HG02678 (cell line): ENCODE data around the gene SLC35F2.
"Not testable (repeated sequence)": the region's sequence is repeated elsewhere in the genome, so short reads cannot be mapped to it uniquely, and the experiment has no call there.

Experiments used
- ATAC-seq: cut with Tn5 transposase; IDR thresholded peaks from one replicate; pipeline ENCODE4 v1.9.1; 2021; ENCODE audit warnings: mild to moderate bottlenecking, moderate library complexity; ENCODE audit not compliant: unreplicated experiment

Gene SLC35F2

GRCh38 chr11:107858217-107859070, at the start of gene SLC35F2:
Gene SLC35F2, minus strand, starts transcription at chr11:107858787. Its CDS starts 20 bp downstream, at chr11:107858767.
- ATAC-seq, result peak; percentile 89

- no peak for ATAC-seq
Observed at GRCh38 chr11:107908211-107908610, 49.6 kb upstream of the SLC35F2 start.

DNA sequence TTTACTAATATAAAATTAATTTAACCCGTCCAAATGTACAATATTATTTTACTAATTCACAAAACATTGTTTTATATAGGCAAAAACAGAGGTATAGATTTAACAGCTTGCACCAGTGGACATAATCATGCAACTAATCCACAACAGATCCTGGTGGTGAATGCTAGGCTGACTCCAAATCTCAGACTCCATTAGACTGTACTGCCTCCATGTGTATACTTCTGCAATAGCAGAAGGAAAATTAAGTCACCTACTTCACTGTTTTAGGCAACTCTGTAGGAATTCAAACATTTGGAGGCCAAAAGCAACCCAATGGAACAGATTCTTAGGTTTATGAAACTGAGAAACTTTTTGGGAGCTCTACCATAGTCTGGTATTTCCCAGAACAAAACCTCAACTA, 39.7 kb upstream of the SLC35F2 start:
- ATAC-seq, result peak; percentile 78

- ATAC-seq, result no peak
Observed at GRCh38 chr11:107882095-107882820, 23.7 kb upstream of the SLC35F2 start.

GRCh38 chr11:107881471-107881870, 22.9 kb upstream of the SLC35F2 start:
- not testable (repeated sequence) for ATAC-seq

DNA sequence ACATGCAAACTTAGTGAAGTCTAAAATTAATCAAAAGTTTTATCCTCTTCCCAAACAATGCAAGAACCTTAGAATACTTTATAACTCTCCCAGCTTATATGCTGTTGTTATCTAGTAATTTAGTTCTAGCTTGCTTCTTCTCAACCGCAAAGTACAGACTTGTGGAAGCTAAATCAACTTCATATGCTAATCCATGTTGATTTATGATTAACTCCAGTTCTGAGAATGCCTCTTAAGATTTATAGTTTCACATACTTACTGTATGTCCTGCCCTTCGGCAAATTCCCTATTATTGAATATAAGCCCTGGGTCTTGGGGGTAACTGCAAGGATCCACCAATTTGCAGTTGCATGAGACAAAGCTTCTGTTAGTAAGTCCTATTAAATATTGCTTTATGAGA, 17.6 kb upstream of the SLC35F2 start:
- no peak for ATAC-seq

DNA sequence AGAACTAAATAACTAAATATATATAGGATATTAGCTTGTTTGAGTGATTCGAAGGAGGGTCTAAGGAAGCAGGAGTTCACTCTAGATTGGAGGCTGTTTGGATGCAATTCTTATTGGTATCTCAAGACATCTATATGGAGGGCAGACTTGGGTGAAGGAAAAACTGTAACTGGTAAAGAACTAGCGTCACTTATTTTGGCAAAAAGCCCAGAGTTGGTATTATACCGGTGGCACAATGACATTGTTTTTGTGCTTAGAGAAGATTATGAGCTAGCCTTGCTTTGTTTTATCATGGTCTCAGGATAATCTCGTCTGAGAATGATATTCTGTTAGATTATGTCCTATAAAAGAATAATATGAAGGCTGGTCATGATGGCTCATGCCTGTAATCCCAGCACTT, 6.0 kb upstream of the SLC35F2 start:
- peak; percentile 4 for ATAC-seq

GRCh38 chr11:107860688-107861087, 2.1 kb upstream of the SLC35F2 start:
- no peak for ATAC-seq

GRCh38 chr11:107860240-107860620, 1.6 kb upstream of the SLC35F2 start:
- not testable (repeated sequence) for ATAC-seq

DNA sequence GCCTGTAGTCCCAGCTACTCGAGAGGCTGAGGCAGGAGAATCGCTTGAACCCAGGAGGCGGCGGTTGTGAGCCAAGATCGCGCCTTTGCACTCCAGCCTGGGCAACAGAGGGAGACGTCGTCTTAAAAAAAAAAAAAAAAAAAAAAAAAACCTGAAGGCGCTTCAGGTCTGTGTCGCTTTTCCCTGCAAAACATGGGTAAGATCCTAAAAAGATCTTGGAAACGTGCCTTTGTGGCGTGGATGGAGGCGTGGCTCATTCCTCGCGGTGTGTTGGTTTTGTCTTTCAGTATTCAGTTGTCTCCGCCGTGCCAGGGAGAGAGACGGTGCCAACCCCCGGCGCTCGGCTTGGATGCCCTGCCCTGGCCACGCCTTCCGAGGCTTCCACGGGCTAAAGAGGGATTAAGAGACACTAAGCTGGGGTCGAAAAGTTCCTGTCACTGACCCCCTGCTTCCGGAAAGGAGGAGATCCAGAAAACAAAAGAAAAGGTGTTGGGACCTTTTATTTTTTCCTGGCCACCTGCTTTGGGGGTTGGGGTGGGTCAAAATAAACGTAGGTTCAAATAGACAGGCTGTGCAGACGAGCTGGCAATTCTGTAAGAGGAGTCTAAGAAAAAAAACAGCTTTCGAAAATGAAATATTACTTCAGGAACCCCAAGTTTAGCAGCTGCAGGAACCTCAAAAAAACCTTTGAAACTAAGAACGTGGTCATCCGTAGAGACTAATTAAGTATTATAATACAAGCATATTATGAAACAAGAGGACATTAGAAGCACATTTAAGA, 1.1 kb upstream of the SLC35F2 start:
- peak; percentile 22 for ATAC-seq

GRCh38 chr11:107857550-107858216, 904 bp downstream of the SLC35F2 start:
- no peak for ATAC-seq

DNA sequence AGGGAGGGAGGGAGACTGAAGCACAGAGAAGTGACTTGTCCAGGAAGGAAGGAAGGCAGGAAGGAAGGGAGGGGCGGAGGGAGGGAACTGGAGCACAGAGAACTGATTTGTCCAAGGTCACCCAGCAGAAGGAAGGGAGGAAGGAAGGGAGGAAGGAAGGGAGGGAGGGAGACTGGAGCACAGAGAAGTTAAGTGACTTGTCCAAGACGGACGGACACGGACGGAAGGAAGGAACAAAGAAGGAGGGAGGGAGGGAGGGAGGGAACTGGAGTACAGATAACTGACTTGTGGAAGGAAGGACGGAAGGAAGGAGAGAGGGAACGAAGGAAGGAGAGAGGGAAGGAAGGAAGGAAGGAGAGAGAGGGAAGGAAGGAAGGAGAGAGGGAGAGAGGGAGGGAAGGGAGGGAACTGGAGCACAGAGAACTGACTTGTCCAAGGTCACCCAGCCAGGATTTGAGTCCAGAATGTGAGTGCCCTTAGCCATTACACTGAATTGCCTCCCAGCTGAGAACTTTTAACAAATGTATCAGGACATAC, 1.5 kb downstream of the SLC35F2 start:
- ATAC-seq, result no peak

DNA sequence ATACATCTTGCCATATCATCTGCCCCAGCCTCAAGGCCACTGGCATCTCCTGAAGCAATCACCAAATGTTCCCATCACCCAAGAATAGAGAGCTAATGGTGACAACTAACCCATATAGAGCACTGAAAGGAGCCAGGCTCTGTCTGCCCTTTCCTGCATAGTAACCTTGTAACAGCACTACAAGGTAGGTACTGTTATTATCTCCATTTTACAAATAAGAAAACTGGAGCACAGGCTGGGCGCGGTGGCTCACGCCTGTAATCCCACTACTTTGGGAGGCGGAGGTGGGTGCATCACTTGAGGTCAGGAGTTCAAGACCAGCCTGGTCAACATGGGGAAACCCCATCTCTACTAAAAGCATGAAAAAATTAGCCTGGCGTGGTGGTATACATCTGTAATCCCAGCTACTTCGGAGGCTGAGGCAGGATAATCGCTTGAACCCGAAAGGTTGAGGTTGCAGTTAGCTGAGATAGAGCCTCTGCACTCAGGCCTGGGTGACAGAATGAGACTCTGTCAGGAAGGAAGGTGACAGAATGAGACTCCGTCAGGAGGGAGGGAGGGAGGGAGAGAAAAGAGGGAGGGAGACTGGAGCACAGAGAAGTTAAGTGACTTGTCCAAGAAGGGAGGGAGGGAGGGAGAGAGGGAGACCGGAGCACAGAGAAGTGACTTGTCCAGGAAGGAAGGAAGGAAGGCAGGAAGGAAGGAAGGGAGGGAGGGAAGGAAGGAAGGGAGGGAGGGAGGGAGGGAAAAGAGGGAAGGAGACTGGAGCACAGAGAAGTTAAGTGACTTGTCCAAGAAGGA, 2.2 kb downstream of the SLC35F2 start:
- ATAC-seq, result no peak

DNA sequence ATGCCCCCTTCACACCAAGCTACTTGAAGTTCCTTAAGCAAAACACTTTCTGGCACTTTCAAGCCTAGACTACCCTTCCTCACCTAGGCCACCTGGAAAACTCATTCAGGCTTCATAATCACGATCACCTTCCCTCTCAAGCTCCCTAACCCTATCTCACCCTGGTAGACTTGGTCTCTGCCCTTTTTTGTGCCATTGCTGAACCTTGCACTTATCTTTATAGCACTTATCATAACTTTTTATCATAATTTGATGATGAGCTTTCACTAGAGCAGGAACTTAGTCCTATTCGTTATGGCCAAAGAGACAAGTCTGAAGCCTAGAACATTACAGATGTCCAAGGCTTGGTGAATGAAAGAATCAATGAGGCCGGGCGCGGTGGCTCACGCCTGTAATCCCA, 5.5 kb downstream of the SLC35F2 start:
- ATAC-seq, result no peak

DNA sequence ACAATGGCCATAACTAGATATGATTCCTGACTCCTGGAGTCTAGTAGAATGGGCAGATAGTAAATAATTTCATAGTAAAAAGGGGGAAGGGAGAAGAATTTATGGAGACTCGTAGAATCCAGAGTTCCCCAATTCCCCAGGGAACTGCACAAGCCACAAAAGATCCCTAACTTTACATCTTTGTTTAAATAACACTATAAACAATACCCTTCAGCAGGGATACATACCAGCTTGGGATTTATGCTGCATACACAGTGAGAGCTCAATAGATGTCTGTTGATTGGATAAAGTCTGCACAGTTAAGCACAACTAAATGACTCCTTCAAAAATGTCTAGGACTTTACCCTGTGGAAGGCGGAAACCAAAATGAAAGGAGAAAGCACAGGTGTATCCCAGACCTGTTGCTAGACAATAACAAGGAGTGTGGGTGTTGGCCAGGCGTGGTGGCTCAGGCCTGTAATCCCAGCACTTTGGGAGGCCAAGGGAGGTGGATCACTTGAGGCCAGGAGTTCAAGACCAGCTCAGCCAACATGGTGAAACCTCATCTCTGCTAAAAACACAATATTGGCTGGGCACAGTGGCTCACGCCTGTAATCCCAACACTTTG, 6.8 kb downstream of the SLC35F2 start:
- no peak for ATAC-seq

DNA sequence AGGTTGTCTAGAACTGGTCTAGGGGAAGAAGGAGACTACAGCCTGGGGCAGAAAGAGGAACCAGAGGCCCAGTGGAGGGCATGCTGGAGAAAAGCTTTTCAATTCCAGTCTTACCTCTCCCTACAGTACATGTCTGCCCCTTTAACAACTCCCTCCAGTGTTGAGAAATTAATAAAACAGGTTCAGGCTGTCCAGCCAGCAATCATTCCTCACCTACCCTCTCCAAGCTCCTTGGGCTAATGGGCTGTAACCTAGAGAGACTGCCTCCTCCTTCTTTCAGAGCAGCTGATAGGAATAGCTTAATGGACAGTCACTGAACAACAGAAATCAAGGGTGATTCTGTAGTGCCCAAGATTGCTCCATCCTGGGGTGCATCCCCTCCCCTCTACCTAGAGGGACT, 8.8 kb downstream of the SLC35F2 start:
- no peak for ATAC-seq

DNA sequence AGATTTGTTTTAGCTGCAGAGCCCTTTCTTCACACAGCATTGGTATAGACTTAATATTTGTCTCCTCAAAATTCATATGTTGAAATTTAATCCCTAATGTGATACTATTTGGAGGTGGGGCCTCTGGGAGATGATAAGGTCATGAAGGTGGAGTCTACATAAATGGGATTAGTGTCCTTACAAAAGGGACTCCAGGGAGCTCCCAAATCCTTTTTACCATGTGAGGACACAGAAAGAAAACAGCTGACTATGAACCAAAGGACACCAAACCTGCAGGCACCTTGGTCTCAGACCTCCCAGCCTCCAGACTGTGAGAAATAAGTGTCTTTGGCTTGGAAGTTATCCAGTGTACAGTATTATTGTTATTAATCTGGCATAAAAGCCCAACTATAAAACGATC, 10.2 kb downstream of the SLC35F2 start:
- no peak for ATAC-seq

- no peak for ATAC-seq
Observed at GRCh38 chr11:107847184-107847583, 11.4 kb downstream of the SLC35F2 start.

DNA sequence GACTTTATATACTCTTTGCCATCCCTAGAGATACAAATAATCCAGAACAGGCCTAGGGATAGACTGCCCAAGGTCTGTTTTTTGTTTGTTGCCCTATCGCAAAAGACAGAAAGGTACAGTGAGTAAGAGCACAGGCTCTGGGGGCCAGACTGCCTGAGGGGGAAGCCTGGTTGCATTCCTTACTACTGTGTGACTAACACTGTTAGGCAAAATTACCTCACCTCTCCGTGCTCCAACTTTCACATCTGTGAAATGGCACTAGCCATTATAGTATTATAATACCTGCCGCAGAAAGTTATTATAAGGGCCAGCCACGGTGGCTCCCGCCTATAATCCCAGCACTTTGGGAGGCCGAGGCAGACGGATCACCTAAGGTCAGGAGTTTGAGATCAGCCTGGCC, 14.5 kb downstream of the SLC35F2 start:
- no peak for ATAC-seq
